ENCODE results near the gene KRT74.

Gene KRT74

DNA sequence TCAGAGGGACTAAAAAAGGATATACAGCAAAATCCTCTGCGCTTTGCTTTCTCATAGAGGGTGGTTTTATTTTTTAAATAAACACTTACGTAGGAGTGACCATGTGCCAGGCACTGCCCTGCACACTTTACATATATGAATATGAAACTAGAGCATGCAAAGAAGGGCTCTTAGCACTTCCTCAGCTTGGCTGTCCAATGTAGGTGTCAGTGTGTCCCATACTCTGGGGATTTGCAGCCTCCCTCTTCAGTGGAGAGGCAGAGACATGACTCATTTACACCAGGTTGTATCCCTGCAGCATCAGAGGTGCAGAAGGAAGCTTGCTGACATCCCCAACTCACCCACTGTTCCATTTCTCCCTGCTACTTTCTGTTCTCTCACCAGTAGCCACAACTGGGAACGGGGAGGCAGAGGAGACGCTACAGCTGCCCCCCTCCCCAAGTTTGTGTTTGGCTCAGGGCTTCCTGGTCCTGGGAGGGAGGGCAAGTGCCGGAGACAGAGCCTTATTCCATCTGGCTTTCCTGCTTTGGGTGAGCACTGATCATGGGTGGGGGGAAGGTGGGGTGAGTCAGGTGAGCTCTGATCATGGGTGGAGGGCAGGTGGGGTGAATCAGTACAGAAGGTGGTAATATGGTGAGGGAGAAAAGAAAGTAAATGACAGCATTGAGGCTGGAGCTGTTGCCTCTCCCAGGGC is 48.6 kb downstream of the KRT74 start:
- no peak for DNase-seq (ENCODE audit: low read depth, low spot score)
- TF ChIP-seq, protein P1, sequence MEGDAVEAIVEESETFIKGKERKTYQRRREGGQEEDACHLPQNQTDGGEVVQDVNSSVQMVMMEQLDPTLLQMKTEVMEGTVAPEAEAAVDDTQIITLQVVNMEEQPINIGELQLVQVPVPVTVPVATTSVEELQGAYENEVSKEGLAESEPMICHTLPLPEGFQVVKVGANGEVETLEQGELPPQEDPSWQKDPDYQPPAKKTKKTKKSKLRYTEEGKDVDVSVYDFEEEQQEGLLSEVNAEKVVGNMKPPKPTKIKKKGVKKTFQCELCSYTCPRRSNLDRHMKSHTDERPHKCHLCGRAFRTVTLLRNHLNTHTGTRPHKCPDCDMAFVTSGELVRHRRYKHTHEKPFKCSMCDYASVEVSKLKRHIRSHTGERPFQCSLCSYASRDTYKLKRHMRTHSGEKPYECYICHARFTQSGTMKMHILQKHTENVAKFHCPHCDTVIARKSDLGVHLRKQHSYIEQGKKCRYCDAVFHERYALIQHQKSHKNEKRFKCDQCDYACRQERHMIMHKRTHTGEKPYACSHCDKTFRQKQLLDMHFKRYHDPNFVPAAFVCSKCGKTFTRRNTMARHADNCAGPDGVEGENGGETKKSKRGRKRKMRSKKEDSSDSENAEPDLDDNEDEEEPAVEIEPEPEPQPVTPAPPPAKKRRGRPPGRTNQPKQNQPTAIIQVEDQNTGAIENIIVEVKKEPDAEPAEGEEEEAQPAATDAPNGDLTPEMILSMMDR (IDR thresholded peaks at IDR 0.05; ENCODE audit: insufficient read depth, low read length, missing control alignments), result no peak
- H3K4me3 ChIP-seq (ENCODE audit: low read depth, low read length), result no peak overlapping the region
- CTCF ChIA-PET, result no interaction called here
- POLR2A ChIA-PET, result no interaction called here

DNA sequence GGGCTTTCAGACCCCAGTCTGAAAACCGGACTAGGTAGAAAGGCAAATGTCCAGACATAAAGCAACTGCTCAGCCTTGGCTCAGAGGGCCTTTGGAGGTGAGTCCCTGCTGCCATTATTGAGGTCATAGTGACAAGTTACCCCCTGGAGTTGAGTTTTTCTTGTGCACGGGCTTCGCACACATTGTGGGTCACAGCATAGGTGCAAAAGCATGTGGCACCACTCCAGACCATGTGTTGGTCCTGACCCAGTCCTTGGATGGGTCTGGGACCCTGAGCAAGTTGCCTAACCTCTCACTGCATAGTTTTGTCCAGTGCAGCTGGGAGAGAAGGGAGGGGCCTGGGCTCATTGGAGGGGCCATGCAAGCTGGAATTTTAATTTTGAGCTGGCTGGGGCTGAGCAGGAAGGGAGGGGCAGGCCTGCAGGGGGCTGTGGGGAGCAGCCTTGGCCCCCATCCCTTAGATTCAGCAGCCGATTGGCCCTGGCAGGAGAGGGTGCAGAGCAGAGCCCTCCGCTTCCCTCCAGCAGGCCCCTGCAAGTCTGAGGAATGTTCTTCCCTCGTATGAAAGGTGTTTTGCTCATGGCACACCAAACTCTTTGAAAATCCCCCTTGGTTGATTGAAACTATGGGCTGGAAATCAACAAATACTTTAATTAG is 49.3 kb downstream of the KRT74 start:
- no peak overlapping the region for H3K4me3 ChIP-seq (ENCODE audit: low read depth, low read length)
- TF ChIP-seq, protein P1 (IDR thresholded peaks at IDR 0.05; ENCODE audit: insufficient read depth, low read length, missing control alignments), result no peak
- no peak for DNase-seq (ENCODE audit: low read depth, low spot score)
- POLR2A ChIA-PET, result no interaction called here
- CTCF ChIA-PET, result no interaction called here

DNA sequence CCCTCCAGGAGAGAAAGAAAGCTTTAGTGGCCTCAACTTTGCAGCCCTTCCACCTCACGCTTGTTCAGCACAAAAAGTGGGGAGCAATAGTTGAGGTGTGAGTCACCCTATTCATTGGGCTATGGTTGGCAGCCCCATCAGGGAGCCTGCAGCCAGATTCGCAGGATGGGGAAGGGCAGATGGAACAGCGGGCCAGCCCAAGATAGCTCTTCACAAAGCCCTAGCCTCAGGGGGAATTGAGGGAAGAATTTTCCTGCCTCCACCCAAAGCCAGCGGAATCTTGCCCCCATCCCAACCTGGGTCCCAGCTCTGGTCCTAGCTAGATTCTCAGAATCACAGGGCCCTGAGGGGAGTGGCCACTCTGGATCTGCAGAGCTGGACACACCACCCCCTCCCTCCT is 49.8 kb downstream of the KRT74 start:
- DNase-seq (ENCODE audit: low read depth, low spot score), result no peak
- CTCF ChIA-PET, result no interaction called here
- TF ChIP-seq, protein P1 (IDR thresholded peaks at IDR 0.05; ENCODE audit: insufficient read depth, low read length, missing control alignments), result no peak
- H3K4me3 ChIP-seq (ENCODE audit: low read depth, low read length), result no peak overlapping the region
- POLR2A ChIA-PET, result no interaction called here

DNA sequence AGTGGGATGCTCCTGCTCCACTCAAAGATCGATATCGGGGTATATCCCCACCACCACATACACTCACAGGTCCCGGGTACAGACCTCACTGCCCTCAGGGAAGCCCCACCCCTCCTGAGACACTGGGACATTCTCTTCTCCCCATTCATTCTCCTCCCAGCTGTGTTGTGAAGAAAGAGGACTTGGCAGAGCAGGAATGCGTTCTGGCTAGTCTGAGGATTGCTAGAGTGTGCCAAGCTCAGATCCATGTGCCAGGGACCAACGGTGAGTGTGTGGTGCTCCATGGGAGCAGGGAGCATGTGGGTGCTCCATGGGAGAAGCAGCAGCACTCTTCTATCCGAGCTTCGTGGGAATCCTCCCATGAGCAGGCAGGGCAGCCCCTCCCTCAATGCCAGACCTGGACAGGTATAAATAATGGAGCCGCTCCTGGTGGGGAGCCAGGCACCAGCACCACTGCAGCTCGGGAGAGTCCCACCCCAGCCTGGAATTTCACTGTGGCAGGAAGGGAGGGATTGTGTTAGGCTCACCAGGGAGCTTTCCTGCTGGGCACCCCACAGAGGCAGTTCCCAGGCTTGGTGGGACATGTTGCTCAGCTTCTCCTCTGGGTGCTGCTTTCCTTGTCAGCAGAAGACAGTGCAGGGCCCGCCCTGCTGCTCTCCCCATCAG is 51.2 kb downstream of the KRT74 start:
- DNase-seq (ENCODE audit: low read depth, low spot score), result no peak
- ChIA-PET CTCF (interaction anchor here (1.4 to 7.5 kb wide), 4 partner anchors 11 to 358 kb away, joined by 3 to 48 read pairs (median 10); no protein-coding TSS in a partner anchor), POLR2A (no interaction called here)
- TF ChIP-seq, protein P1 (IDR thresholded peaks at IDR 0.05; ENCODE audit: insufficient read depth, low read length, missing control alignments), result no peak
- H3K4me3 ChIP-seq (ENCODE audit: low read depth, low read length), result no peak overlapping the region

DNA sequence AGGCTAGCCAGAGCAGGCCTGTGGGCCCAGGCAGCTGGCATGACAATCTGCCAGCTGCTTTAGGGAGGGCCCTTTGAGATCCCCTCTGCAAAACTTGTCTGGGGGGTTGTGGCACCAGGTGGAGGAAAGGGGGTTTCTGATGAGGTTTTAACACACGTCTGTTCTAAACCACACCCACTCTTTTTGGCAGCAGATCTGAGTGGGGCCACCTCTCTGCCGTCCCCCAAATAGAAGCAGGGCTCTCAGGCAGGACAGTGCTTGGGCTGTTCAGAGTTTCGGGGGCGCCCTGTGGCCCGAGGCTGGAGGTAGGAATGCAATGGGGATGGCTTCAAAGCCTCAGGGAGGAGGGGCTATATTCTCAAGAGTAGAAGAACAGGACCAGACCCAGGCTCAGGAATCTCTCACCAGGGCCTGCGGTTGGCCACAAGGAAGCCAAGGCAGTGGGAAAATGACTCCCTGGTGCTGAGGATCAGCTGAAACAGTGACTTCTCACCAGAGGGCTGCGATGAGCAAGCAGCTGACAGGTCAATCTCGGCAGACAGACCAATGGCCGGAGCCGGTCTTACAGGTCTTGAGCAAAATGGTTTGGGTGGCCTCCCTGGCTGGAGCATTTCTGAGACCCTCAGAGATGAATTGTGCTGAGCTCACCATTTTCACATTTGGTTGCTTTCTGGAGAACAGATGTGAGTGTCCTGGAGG is 51.9 kb downstream of the KRT74 start:
- CTCF ChIA-PET, result interaction anchor here (1.4 to 7.5 kb wide), 4 partner anchors 11 to 359 kb away, joined by 3 to 48 read pairs (median 10); no protein-coding TSS in a partner anchor
- DNase-seq (ENCODE audit: low read depth, low spot score), result no peak
- H3K4me3 ChIP-seq (ENCODE audit: low read depth, low read length), result no peak overlapping the region
- TF ChIP-seq, protein P1 (IDR thresholded peaks at IDR 0.05; ENCODE audit: insufficient read depth, low read length, missing control alignments), result no peak
- POLR2A ChIA-PET, result no interaction called here
